Measurements from ENCODE around the gene RAD23B.
"Not testable (repeated sequence)": the region's sequence is repeated elsewhere in the genome, so short reads cannot be mapped to it uniquely, and the experiment has no call there.

RAD23B gene

DNA sequence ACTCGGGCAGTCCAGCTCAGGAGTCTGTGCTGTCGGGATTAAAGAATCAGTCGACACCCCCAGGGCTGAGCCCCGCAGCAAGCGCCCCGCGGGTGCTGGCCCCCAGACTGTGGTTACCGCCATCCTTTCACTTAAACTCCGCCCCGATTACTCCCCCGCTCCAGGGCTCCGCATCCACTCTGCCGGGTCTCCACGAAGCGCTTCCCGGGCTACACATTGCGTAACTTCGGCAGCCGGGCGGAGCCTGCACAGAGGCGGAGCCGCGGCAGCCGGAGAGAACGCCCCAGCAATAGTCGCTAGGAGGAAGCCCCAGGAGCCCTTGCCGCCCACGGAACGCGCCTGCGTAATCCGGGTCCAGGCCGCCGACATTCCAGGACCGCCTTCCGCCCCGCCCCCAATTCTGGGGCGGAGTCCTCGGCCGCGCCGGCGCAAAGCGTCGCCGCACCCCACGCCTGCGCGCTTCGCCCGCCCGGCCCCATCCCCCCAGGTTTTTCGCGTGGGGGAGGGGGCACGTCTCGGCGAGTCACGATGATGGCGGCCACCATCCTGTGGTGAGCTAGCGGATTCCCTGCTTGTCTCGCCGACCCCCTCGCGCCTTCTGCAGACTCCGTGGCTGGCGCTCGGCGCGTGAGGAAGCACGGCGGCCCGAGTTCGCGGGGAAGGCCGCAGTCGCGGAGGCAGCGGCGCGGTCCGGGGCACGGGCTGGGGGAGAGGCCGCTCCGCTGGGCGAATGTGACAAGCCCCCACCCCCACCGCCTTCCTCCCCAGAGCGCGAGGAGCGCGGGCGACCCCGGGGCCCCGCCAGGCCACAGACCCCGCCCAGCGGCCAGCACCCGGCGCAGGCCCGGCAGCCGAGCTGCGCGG lies at the start of gene RAD23B:
Gene RAD23B, plus strand, starts transcription at position 521 of the 864 bp plus-strand sequence. CDS start 351 bp downstream, outside the sequence.
- peak; percentile 78 for DNase-seq (ENCODE audit: low read depth, low spot score)

DNA sequence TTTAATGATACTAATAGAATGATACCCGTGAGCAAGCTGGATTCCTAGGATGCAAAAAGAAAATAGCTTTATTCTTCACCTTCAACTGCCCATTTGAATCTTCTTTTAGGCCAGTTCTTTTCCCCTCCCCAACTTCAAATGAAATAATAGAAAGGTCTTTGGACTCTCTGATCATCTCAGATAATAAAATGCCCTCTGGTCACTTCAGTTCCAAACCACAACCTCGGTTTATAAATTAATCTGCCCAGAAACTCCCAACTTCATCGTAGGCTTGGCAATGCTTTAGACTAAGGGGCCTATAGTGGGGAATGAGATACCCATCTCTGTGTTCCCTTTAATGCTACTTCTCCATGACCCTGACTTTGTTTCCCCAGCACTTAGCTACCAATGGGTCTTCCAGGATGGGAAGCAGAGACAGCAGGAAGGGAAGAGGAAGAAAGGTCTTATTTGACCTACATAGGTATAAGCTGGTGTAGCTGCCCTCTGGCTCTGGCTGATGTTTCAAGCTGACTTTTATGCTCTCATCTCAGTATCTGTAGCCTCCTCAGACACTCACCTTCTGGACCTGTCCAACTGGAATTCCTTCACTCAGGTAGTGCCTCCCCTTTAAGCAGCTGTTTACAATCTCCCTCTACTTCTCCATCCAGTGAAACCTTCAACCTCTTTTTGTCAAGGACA lies 47.2 kb upstream of the RAD23B start:
- DNase-seq (ENCODE audit: low read depth, low spot score) = no peak

DNA sequence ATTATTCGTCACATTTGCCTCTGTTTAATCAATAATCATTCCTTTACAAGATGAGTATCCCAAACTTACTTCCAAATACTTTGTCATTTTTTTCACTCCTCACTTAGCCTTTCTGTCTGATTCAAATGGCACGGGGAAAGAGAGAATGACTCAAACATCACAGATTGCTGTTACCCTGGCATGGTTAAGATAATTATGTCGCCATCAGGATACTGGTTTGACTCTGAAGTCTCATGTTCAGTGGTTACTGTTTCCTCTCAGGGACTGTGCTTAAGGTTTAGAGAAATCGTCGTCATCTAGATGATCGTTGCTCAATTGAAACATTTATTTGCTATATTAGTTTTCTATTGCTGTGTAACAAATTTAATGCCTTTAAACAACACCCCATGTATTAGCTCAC lies 45.2 kb upstream of the RAD23B start:
- DNase-seq (ENCODE audit: low read depth, low spot score) = no peak

DNA sequence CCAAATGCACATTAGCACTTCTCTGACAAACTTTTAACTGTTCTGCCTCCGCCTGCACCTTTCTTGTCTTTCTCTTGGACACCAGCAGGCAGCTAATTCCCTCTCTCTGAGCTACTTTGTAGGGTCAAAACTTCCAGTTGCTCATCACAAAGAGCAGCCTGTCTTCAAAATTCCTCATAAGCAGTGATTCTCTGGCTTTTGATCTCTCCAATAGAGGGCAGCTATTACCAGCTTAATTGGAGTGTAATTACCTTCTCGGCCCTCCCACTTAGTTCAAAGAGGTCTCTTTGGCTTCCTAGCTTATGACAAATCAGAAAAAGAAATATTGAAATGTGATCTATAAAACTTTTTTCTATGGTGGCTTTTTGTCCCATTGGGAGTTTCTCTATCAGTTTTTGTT lies 43.6 kb upstream of the RAD23B start:
- DNase-seq (ENCODE audit: low read depth, low spot score) = no peak

DNA sequence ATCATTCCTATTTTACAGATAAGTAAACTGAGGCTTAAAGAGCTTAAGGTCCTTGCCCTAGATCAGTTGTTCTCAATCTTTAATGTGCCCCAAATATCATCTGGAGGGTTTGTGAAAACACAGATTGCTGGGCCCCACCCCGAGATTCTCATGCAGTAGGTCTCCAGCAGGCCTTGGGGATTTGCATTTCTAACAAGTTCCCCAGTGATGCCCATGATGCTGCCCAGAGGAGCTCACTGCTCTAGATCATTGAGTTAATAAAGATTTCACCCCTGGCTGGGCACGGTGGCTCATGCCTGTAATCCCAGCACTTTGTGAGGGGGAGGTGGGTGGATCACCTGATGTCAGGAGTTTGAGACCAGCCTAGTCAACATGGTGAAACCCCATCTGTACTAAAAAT lies 42.8 kb upstream of the RAD23B start:
- DNase-seq (ENCODE audit: low read depth, low spot score) = no peak

DNA sequence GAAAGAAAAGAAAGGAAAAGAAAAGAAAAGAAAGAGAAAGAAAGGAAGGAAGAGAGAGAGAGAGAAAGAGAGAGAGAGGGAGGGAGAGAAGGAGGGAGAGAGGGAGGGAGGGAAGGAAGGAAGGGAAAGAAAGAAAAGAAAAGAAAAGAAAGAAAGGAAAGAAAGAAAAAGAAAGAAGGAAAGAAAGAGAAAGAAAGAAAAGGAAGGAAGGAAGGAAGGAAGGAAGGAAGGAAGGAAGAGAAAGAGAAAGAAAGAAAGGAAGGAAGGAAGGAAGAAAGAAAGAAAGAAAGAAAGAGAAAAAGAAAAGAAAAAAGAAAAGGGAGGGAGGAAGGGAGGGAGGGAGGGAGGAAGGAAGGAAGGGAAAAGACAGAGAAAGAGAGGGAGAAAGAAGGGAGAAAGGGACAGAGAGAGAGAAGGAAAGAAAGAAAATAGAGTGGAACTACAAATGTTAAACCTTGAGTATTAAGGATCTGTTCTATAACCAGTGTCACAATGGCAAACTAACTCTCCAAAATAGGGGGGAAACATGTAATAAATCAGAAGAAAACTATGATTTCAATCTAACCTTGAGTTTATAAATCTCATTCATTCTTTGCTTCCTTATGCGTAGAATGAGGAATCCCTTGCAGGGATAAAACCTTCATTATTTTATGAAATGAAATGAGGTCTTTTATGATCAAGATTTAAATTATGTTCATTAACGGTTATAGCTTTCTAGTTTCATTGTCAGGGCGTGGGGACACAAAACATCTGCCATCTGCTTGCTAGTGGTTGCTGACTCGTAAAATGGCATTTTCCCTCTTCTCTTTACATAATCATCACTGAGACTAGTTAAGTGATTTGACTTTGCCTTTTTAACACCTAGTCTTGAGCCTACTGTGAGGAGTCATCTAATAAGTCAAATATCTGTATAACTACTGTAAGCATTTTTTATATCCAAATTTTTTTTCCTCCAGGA lies 40.7 kb upstream of the RAD23B start:
- no peak for DNase-seq (ENCODE audit: low read depth, low spot score)

DNA sequence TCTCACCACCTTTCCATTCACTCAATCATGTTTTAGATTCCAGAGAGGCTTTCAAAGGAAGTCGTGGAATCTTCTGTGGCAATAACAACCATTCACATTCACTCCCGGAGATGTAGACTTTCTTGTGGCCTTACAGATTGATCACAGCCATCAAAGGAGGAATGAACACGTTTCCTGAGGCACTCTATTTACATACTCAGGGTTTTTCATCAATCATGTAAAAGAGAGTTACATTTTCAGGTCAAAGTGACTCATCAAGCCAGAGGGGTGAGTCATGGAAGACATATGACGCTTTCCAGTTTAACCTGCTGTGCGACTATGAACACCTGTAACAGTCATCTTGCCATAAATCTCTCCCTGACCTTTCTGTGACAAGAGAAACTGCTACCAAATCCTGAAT lies 39.3 kb upstream of the RAD23B start:
- DNase-seq (ENCODE audit: low read depth, low spot score) = no peak

DNA sequence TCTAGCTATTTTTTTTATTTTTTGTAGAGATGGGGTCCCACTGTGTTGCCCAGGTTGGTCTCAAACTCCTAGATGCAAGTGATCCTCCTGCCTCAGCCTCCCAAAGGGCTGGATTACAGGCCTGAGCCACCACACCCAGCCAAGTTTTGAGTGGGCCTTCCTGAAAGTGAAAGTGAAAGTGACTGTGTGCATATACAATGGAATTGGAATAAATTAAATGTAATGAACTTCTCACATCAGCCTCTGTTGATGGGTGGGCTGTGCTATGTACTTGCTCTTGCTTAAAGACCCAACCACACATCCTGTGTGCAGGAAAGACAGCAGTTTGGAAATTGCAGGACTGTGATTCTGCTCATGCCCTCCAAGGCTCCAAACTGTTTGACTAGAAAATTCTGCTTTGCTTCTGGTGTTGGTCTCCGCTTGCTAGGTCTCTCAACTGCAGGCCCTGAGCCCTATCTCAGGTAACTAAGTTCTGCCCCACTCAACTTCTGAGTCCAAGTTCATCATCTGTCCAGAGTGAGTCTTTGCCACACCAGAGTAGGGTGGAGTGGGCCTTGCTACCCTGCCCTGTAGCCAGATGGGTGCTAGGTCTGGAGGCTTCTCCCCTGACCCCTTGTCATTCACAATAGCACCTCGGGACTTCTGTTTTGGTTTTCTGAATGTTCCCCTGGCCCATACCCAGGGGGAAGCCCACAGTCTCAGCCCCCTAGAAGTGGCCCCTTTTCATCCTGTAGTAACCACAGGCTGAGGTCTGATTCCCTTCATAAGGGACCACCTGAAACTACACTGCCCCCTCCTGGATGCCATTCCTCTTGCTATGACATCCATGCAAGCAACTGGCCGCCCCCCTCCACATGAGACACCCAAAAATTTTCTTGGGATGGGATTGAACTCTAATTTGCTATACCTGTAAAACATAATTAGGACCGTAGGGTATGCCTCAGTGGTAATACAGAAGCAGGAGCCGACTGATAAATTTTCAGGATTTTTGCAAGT lies 36.5 kb upstream of the RAD23B start:
- DNase-seq (ENCODE audit: low read depth, low spot score) = no peak

DNA sequence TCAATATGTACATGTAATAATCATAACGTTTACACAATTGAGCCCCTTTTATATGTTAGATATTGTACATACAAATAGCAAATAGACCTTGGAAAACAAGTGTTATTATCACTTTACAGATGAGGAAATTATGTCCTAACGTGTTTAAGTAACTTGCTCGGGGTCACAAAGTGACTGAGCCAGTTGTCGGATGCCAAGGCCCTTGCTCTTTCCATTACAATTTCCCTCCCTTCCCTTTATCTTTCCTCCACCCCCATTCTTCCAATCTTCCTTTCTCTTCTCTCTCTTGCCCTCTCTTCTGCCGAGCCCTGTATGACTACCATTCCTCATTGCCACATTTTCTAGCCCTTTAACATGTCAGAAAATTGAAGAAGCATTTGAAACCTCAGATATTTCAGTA lies 34.4 kb upstream of the RAD23B start:
- no peak for DNase-seq (ENCODE audit: low read depth, low spot score)

DNA sequence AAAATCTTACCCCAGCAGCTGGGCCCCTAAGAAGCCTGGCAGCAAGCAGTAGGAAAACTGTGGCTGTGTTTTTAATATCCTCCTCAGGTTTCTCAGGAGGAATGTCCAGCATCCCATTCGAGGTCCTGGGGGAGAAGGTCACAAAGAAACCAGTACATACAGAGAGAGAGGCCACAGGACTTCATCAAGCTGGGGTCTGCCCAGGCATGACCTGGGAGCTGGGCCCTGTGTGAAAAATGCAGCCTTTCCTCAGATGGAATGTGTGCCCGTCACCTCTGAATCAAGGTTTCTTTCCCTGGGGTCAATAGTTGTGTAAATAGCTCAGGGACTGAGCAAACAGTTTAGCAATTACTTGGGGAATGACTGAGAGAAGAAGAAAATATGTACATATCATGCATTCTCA lies 33.9 kb upstream of the RAD23B start:
- no peak for DNase-seq (ENCODE audit: low read depth, low spot score)

DNA sequence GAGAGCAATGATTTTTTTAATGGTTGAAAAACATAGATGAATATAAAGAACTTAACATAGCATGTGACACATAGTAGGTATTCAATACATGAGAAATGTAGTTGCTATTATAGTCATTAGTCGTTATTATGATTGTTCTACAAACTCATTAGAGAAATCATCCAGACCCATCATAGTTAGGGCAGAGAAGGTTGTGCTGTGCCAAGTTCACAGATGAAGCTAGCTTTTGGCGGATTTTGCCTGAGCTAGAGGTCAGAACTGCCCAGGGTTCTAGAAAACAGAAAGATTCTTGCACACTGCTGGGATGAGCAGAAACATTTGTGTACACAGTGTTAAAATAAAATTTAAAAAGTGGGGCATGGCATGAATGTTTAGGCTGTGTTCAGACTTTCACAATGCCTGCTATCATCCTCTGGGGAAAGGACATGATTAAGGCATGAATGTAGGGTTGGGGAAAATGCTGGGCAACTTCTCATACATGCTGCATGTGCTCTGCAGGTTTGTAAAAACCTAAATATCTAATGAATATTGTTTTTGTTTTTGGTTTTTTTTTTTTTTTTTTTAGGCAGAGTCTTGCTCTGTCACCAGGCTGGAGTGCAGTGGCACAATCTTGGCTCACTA lies 33.3 kb upstream of the RAD23B start:
- DNase-seq (ENCODE audit: low read depth, low spot score) = no peak

DNA sequence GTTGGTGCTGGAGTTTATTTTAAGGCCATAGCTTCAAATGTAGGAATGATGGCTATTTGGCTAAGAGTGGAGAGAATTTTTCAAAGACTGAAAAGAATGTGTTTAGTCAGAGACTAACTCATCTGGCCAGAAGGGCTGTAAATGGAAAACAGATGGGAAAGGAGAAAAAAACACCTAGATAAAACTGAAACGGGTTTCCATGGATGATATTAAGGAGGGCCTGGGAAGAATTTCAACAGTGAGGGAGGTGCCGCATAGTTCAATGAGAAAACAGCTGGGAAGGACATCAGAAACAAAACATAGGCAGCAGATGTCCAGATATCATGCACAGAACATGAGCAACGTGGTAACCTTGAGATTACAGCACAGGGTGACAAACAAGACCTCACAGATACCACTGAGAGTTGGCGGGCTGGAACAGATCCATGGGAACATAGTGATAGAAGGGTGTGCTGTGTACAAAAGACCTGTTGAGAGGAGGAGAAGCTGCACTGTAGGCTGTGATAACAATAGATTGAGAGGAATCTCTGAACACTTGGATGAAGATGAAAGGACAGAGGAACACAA lies 31.2 kb upstream of the RAD23B start:
- no peak for DNase-seq (ENCODE audit: low read depth, low spot score)

DNA sequence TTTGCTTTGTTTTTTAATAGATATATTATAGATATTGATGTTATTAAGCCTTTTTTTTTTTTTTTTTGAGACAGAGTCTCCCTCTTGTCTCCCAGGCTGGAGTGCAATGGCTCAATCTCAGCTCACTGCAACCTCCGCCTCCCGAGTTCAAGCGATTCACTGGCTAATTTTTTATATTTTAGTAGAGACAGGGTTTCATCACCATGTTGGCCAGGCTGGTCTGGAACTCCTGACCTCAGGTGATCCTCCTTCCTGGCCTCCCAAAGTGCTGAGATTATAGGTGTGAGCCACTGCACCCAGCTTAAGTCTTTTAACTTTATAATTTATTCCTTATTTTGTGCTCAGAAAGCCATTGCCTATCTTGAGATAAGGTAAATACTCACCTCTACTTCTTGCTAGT lies 24.2 kb upstream of the RAD23B start:
- DNase-seq (ENCODE audit: low read depth, low spot score) = no peak

DNA sequence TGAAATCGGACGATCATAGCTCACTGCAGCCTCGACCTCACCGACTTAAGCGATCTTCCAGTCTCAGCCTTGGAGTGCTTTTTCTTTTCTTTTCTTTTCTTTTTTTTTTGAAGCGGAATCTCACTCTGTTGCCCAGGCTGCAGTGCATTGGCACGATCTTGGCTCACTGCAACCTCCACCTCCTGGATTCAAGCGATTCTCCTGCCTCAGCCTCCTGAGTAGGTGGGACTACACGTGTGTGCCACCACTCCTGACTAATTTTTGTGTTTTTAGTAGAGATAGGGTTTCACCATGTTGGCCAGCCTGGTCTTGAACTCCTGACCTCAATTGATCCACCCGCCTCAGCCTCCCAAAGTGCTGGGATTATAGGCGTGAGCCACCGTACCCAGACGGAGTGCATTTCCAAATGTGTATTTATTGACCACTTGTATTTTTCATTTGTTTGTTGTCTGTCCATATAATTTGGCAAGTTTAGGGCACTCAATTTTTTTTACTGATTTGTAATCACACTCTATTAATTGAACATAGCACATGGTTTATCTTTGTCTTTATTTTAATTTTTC lies 23.2 kb upstream of the RAD23B start:
- not testable (repeated sequence) for DNase-seq (ENCODE audit: low read depth, low spot score)

DNA sequence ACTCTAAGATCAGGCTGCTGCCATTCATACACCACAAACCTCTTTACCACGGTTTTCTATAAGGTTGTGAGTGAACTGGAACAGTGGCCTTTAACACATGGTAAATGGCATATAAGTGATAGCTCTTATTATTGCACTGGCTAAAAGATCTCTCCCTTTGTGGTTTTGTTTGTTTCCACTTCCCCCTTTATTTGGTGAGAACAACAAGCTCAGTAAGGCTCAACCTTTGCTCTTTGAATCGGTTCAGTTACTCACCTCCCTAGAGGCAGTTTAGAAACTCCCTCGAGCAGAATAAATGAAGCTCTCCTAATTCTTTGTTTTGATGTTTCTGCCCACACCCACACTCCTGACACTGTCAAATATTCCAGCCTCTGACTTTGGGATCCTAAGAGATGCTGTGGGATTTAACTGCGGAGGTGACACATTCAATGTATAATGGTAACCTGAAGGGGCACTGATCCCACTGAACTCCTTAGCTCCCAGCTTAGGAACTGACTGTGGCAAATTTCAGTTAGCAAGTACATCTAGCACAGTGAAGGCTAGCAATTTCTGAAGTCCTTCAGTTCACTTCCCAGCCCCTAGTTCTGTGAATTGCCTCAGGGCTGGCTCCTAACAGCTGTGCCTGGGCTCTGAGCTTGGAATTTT lies 22.5 kb upstream of the RAD23B start:
- no peak for DNase-seq (ENCODE audit: low read depth, low spot score)

DNA sequence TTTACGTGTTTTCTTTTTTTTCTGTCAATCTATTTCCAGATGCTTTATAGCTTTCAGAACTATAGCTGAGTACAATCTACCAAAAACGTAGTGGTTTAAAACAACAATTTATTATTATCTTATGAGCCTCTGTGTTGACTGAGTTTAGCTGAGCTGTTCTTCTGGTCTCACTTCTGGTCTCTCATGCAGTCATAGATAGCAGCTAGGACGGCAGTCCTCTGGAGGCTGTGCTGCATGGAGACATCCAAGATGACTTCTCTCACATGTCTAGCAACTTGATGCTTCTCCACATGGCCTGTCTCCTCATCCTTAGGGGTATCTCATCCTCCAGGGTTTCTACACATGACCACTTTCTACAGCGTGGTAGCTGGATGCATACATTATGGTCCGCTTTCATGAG lies 22.0 kb upstream of the RAD23B start:
- no peak for DNase-seq (ENCODE audit: low read depth, low spot score)

DNA sequence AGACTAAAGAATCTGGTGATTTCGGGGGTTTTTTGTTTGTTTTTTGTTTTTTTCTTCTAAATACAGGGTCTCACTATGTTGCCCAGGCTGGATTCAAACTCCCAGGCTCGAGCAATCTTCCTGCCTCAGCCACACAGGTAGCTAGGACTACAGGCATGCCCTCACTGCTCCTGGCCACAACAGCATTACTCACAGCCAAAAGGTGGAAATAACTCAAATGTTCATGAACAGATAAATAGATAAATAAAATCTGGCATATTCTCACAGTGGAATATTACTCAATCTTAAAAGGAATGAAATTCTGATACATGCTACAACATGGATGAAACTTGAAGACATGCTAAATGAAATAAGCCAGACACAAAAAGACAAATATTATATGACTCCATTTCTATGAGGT lies 19.8 kb upstream of the RAD23B start:
- no peak for DNase-seq (ENCODE audit: low read depth, low spot score)

DNA sequence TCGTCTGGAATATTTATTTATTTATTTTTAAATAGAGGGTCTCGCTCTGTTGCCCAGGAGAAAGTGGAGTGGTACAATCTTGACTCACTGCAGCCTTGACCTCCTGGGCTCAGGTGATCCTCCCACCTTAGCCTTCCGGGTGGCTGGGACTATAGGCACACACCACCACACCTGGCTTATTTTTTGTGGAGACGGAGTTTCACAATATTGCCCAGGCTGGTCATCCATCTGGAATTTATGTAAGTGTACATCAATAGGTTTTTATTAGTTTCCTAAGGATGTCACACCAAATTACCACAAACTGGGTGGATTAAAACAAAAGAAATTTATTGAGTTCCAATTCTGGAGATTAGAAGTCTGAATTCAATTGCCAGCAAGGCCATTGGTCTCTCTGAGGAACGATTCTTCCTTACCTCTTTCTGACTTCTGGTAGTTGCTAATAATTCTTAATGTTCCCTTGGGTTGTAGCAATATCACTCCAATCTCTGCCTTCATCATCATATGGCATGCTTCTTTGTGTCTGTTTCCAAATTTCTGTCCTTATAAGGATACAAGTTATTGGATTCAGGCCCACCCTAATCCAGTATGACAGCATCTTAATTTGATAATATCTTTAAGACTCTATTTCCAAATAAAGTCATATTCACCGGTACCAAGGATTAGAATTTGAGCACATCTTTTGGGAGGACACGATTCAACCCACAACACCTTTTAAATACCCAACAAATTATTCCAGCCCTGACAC lies 16.3 kb upstream of the RAD23B start:
- DNase-seq (ENCODE audit: low read depth, low spot score) = no peak
